Smooth muscle cell of the brain vasculature (primary cell): Measurements from ENCODE around the gene DLGAP1.
"Not testable (repeated sequence)": the region's sequence is repeated elsewhere in the genome, so short reads cannot be mapped to it uniquely, and the experiment has no call there.

Experiments
- DNase-seq: peaks from one replicate; pipeline ENCODE4 v3.0.0-alpha.2; 2012; ENCODE audit warnings: low read depth, low spot score

Gene DLGAP1

GRCh38 chr18:3720818-3721545, 734.1 kb downstream of the DLGAP1 start:
- DNase-seq: no peak

- DNase-seq: no peak
These were observed 734.9 kb downstream of the DLGAP1 start for GRCh38 chr18:3720159-3720558.

- no peak for DNase-seq
These were observed 737.6 kb downstream of the DLGAP1 start for GRCh38 chr18:3717376-3718025.

GRCh38 chr18:3716116-3716660, 738.9 kb downstream of the DLGAP1 start:
- no peak for DNase-seq

GRCh38 chr18:3715231-3716080, 739.7 kb downstream of the DLGAP1 start:
- no peak for DNase-seq

GRCh38 chr18:3713708-3714107, 741.4 kb downstream of the DLGAP1 start:
- no peak for DNase-seq

GRCh38 chr18:3713166-3713565, 741.9 kb downstream of the DLGAP1 start:
- no peak for DNase-seq

- DNase-seq: no peak
These were observed 742.6 kb downstream of the DLGAP1 start for GRCh38 chr18:3712491-3712890.

- no peak for DNase-seq
These were observed 744.3 kb downstream of the DLGAP1 start for GRCh38 chr18:3710712-3711301.

- DNase-seq: no peak
These were observed 745.9 kb downstream of the DLGAP1 start for GRCh38 chr18:3709205-3709604.

GRCh38 chr18:3706279-3707097, 748.6 kb downstream of the DLGAP1 start:
- no peak for DNase-seq

- no peak for DNase-seq
These were observed 750.4 kb downstream of the DLGAP1 start for GRCh38 chr18:3704556-3705344.

- peak; percentile 29 for DNase-seq
These were observed 751.4 kb downstream of the DLGAP1 start for GRCh38 chr18:3703732-3704176.

- DNase-seq: not testable (repeated sequence)
These were observed 755.2 kb downstream of the DLGAP1 start for GRCh38 chr18:3699707-3700567.

GRCh38 chr18:3694030-3694778, 760.9 kb downstream of the DLGAP1 start:
- DNase-seq: not testable (repeated sequence)

GRCh38 chr18:3693410-3693809, 761.7 kb downstream of the DLGAP1 start:
- DNase-seq: no peak

GRCh38 chr18:3692691-3693090, 762.4 kb downstream of the DLGAP1 start:
- DNase-seq: no peak

- no peak for DNase-seq
These were observed 762.9 kb downstream of the DLGAP1 start for GRCh38 chr18:3692113-3692621.
